ENCODE measurements around the gene WSCD2. TPM values are rescaled to one million over a fixed set of nuclear protein-coding genes. Genes with fewer than 3 reads are reported as not detected.

The WSCD2 gene
- total RNA-seq, 4 donors from 2014 or later, result 0.46 to 1.3 (median 0.50) TPM; not detected in 1

DNA sequence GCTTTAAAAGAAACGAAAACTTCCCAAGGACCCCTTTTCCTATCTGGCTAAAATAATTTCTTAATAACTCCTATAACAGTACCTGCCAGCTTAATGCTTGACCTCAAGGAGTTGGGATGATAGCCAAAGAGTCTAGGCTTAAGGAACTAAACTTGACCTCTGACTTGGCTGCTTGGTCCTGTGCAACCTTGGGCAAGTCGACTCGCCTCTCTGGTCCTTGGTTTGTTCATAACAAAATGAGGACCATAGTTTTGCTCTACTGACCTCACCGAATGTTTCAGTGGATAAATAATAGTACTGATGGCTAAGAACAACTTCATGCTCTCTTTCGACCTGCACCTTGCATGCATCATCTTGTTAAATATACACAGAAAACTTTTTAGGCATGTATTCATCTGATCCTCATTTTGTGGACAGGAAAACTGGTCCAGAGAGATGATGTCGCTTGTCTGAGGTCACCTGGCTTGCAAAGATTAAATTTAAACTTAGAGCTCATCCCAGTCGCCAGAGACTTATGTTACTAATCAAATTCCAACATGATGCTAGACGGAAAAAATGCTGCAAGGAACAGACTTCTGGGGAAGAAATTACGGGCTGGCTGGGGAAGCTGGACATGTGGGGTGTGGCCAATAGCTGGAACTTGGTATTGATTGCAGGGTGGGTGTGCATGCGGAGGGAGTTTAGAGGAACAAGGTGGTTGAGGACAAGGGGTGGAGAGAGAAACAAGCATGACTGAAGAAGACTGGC is 38.0 kb upstream of the WSCD2 start:
- ATAC-seq (ENCODE audit: low FRiP score) (no peak), DNase-seq (ENCODE audit: low spot score) (no peak)
- TF ChIP-seq, protein P1, sequence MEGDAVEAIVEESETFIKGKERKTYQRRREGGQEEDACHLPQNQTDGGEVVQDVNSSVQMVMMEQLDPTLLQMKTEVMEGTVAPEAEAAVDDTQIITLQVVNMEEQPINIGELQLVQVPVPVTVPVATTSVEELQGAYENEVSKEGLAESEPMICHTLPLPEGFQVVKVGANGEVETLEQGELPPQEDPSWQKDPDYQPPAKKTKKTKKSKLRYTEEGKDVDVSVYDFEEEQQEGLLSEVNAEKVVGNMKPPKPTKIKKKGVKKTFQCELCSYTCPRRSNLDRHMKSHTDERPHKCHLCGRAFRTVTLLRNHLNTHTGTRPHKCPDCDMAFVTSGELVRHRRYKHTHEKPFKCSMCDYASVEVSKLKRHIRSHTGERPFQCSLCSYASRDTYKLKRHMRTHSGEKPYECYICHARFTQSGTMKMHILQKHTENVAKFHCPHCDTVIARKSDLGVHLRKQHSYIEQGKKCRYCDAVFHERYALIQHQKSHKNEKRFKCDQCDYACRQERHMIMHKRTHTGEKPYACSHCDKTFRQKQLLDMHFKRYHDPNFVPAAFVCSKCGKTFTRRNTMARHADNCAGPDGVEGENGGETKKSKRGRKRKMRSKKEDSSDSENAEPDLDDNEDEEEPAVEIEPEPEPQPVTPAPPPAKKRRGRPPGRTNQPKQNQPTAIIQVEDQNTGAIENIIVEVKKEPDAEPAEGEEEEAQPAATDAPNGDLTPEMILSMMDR (IDR thresholded peaks at IDR 0.05), result no peak

DNA sequence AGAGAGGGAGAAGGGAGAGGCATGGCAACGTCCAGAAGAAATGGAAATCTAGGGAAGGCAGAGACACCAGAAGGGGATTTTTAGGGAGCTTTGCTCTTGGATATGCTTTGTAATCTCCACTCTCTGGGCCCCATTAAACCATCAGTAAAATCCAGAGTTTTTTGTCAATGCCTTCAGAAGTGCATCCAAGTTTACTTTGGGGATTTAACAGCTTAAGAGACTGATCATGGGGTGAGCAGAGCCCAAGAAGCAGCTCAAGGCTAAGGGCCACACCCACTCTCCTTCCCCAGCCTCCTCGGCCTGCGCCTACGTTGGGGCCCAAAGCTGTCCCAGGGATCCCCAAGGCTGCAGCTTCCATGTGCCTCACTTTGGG is 37.4 kb upstream of the WSCD2 start:
- DNase-seq (ENCODE audit: low spot score) (no peak), ATAC-seq (ENCODE audit: low FRiP score) (no peak)
- TF ChIP-seq, protein P1 (IDR thresholded peaks at IDR 0.05), result no peak

DNA sequence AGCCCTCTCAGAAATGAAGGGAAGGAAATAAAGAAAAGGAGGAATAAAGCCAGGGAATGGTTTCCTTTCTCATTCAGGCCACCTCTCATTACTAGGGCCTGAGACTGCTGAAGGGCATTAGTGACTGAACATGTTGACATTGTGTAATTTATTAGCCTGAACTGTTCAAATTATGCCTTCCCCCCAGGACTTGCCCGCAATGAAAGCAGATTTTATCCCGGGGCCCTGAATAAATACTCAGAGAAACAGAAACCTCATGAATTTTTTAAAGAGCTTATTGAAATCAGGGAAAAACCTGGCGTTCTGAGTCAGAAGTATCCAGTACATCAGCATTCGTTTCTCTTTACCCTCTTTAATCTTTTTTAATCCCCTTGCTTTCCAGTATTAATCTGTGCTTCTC is 35.9 kb upstream of the WSCD2 start:
- TF ChIP-seq, protein P1 (IDR thresholded peaks at IDR 0.05), result no peak
- DNase-seq (ENCODE audit: low spot score), result no peak

DNA sequence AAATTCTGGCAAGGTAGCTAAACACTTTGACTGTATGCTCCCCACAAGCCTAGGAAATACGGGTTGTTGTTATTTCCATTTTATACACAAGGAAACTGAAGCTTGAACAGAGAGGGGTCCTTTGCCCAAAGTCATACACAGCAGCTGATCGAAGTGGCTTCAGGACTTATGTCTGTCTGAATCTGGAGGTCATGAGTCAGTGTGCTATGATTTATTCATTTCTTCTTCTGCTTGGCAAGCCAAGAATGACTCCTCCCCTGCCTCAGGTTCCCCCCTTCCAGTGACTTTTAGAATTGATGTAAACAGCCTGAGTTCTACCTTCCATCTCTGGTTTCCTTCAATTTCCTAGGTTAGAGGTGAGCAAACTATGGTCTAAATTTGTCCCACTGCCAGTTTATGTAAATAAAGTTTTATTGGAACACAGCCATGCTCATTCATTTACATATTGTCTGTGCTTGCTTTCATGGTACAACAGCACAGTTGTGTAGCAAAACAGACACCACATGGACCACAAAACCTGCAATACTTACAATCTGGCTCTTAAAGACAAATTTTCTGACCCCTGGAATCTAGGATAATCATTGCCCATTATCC is 34.9 kb upstream of the WSCD2 start:
- DNase-seq (ENCODE audit: low spot score) (no peak), ATAC-seq (ENCODE audit: low FRiP score) (no peak)
- TF ChIP-seq, protein P1 (IDR thresholded peaks at IDR 0.05), result no peak

More for the DNA sequence above, 35.9 kb upstream of the WSCD2 start:
- ATAC-seq (ENCODE audit: low FRiP score), result no peak

DNA sequence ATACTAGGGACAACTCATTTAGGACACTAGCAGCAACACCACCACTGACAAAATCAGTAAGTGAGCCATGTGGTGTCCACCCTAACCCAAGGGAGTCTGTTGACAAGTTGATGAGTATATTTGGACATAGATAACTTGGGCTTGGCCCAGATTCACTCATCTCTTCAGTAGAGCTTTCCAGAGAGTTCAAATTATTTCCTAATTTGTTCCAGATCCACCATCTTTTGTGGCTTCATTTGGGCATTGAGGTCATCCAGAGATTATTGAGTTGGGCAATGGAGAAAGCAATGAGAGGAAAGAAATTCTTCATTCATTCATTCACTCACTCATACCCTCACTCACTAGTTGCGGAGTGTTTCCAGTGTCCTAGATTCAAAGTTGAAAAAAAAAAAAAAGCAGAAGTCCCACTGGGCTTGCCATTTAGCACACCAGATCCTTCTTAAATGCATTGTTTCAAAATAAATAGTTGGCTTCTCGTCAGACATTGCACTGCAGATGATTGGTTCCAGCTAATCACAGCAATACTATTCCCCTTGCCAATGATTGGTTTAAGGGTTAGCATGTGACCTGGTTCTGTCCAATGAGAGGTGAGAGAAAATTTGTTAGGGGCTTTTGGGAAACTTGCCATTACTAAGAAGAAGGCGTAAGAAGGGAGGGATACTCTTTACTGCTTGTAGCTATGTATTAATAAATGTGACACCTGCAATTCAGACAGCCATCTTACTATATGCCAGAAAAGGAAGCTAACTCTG is 31.8 kb upstream of the WSCD2 start:
- ATAC-seq (ENCODE audit: low FRiP score) (no peak), DNase-seq (ENCODE audit: low spot score) (no peak)
- TF ChIP-seq, protein P1 (IDR thresholded peaks at IDR 0.05), result no peak

DNA sequence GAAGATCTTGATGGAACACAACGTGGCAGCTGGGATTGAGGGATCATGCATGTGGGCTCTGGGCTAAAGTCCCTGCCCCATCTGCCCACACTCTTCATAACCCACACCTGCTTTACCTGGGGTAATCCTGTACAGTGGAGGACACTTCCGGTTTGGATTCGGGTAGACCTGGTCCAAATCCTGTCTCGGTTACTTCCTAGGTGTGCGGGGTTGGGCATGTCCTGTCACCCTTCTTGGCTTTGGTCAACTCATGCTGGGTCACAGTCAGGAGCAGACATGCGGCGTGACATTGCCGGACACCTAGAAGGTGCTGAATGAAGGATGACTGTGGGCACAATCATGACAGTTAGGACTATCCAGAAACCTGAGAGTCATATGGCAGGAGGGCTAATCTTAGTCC is 30.7 kb upstream of the WSCD2 start:
- TF ChIP-seq, protein P1 (IDR thresholded peaks at IDR 0.05), result no peak
- no peak for DNase-seq (ENCODE audit: low spot score)
- no peak for ATAC-seq (ENCODE audit: low FRiP score)

Data from omental fat pad (tissue), 4 donors.